ENCODE results near the gene SLF2.

SLF2 gene

DNA sequence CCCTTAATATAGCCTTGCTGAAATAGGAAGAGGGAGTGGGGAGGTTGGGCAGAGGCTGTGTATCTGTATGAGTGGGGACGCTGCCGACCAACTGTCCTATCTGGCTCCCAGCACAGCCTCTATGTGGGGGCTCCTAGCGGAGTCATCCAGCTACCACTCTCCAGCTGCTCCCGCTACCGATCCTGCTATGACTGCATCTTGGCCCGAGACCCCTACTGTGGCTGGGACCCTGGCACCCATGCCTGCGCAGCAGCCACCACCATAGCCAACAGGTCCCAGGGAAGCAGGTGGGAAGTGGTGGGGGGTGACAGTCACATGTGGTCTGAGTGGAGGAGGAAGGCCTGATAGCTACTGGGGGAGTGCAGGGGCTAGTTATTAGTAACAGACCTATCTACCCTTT is 67.9 kb downstream of the SLF2 start:
- no peak for DNase-seq (ENCODE audit: low spot score)

GRCh38 chr10:100981178-100981772 is 68.5 kb downstream of the SLF2 start:
- DNase-seq (ENCODE audit: low spot score): no peak

- DNase-seq (ENCODE audit: low spot score): peak; percentile 16
These were observed 70.4 kb downstream of the SLF2 start for GRCh38 chr10:100982916-100983830.

DNA sequence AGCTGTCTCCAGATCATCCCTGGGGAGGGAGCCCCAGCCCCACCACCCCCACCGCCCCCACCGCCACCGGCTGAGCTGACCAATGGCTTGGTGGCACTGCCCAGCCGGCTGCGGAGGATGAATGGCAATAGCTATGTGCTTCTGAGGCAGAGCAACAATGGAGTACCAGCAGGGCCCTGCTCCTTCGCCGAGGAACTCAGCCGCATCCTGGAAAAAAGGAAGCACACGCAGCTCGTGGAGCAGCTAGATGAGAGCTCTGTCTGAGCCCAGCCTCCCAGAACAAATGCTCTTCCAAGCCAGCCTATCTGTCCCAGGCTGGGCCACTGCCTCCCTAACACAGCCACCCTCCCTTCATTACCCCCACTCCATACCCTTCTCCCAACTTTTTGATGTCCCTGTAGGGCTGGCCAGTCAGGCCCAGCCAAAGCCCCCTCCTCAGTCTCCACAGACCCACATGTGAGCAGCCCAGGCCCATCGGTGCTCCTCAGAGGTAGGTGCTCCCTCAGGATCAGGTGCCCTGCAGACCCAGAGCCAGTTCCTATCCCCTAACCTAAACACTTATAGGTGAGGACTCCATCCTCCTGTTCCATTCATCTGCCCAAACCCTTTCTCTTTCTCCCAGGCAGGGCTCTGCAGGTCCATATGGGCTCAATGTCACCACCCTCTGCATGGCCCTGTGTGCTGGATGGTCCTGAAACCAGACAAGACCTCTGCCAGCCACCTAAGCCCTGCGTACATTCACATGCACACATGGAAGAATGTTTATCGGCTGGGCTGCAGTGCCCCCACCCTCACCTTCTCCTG is 71.3 kb downstream of the SLF2 start:
- DNase-seq (ENCODE audit: low spot score): no peak

DNA sequence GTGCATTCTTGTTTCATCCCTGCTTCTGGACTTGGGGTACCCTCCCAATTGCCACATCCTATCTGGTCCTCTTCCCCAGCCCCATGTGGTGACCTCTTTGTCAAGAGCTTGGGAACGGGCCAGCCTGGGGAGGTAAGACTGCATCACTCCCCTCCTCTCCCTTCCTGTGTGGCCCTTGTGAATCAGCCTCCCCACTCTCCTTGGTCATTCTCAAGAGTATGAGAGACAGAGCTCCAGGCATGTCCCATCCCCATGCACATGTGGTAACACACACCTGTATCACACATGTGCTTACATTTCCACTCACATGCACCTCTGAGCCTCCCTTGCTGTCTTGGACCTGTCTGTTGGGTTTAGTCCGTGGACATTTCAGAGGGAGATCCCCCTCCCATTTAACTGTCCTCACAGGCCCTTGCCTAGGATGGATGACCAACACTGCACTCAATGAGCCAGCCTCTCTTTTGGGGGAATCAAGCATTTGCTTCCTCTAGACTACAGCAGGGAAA is 72.0 kb downstream of the SLF2 start:
- no peak for DNase-seq (ENCODE audit: low spot score)

GRCh38 chr10:100985336-100985735 is 72.6 kb downstream of the SLF2 start:
- no peak for DNase-seq (ENCODE audit: low spot score)

DNA sequence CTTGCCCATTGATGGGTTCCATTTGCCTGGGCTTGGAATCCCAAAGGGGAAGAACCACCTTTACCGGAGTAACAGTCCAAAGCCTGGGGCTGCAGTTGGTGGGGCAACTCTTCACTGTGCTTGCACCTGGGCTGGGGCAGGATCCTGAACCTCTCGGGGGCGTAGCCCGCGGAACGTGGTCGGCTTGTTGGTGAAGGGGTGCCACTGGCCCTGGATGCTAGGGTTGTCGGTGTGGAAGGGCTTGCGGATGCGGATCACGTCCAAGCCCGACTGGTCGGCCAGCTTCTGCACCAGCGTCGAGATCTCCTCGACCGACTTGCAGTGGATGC is 73.8 kb downstream of the SLF2 start:
- DNase-seq (ENCODE audit: low spot score): no peak

- DNase-seq (ENCODE audit: low spot score): peak; percentile 89
These were observed 74.4 kb downstream of the SLF2 start, which contains the start of the genes MRPL43 and TWNK for GRCh38 chr10:100986952-100987684. TSS of gene MRPL43 (minus strand) at chr10:100987497. CDS start at chr10:100987443, 54 bp downstream. TSS of gene TWNK (plus strand) at chr10:100987543. CDS start at chr10:100988211, 668 bp downstream.

- DNase-seq (ENCODE audit: low spot score): no peak
These were observed 74.9 kb downstream of the SLF2 start for GRCh38 chr10:100987685-100988049.

DNA sequence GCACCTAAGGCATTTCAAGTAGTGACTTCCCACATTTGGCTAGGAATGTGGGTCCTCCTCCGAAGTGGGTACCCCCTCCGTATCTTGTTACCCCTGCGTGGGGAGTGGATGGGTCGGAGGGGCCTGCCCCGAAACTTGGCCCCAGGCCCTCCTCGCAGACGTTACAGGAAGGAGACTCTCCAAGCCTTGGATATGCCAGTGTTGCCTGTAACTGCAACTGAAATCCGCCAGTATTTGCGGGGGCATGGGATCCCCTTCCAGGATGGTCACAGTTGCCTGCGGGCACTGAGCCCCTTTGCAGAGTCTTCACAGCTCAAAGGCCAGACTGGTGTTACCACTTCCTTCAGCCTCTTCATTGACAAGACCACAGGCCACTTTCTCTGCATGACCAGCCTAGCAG is 75.4 kb downstream of the SLF2 start:
- no peak for DNase-seq (ENCODE audit: low spot score)

DNA sequence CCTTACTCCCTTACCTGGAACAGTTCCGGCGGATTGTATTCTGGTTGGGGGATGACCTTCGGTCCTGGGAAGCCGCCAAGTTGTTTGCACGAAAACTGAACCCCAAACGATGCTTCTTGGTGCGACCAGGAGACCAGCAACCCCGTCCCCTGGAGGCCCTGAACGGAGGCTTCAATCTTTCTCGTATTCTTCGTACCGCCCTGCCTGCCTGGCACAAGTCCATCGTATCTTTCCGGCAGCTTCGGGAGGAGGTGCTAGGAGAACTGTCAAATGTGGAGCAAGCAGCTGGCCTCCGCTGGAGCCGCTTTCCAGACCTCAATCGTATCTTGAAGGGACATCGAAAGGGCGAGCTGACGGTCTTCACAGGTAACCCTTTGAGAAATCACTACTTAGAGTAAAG is 76.3 kb downstream of the SLF2 start:
- no peak for DNase-seq (ENCODE audit: low spot score)

GRCh38 chr10:100993986-100994708 is 81.4 kb downstream of the SLF2 start:
- no peak for DNase-seq (ENCODE audit: low spot score)

GRCh38 chr10:100995181-100995580 is 82.4 kb downstream of the SLF2 start:
- no peak for DNase-seq (ENCODE audit: low spot score)

DNA sequence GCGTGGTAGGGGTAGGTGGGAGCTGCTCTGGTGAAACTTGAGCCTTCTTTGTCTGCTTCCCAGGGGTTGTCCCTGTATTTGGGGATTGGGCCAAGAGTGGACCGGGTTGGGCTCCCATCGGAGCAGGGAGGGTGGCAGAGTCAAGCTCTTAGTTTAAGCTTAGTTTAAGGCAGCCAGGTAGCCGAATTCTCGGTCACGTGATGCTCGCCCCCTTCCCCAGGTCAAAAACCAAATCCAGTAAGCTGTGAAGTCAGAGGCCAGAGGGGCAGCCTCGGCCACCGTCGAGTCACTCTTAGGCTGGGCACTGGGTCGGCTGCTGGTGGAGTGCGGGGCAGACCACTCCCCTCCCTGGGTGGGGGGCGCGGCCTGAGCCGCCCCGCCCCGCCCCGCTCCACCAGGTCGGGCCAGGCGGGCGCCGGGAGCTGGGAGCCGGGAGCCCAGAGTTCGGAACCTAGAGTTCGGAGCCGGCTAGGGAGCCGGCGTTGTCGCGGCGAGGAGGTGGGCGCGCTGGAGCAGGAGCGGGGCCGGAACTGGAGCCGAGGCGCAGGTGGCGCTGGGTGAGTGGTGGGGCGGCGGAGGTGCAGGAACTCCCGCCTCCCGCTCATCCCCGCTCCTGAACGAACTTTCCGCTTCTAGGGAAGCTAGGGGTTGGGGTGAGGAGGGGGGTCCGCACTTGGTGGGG is 84.1 kb downstream of the SLF2 start:
- DNase-seq (ENCODE audit: low spot score): peak; percentile 76

- peak; percentile 93 for DNase-seq (ENCODE audit: low spot score)
These were observed 84.8 kb downstream of the SLF2 start for GRCh38 chr10:100997360-100998182.

GRCh38 chr10:100998183-100998990 is 85.6 kb downstream of the SLF2 start:
- peak; percentile 70 for DNase-seq (ENCODE audit: low spot score)

GRCh38 chr10:100998991-100999741 is 86.4 kb downstream of the SLF2 start:
- DNase-seq (ENCODE audit: low spot score): peak; percentile 92

GRCh38 chr10:100999742-101000126 is 87.0 kb downstream of the SLF2 start, which contains the start of gene LZTS2:
TSS of gene LZTS2 (plus strand) at chr10:100999808. CDS start at chr10:101002539, 2,731 bp downstream.
- DNase-seq (ENCODE audit: low spot score): no peak

Measured in ecto neural progenitor cell (in vitro differentiated cells).